ENCODE data around the gene LRP8. TPM values are rescaled to one million over a fixed set of nuclear protein-coding genes. Genes with fewer than 3 reads are reported as not detected.

Gene LRP8
- total RNA-seq, 1 experiment from 2014 or later, result 54.4 TPM

DNA sequence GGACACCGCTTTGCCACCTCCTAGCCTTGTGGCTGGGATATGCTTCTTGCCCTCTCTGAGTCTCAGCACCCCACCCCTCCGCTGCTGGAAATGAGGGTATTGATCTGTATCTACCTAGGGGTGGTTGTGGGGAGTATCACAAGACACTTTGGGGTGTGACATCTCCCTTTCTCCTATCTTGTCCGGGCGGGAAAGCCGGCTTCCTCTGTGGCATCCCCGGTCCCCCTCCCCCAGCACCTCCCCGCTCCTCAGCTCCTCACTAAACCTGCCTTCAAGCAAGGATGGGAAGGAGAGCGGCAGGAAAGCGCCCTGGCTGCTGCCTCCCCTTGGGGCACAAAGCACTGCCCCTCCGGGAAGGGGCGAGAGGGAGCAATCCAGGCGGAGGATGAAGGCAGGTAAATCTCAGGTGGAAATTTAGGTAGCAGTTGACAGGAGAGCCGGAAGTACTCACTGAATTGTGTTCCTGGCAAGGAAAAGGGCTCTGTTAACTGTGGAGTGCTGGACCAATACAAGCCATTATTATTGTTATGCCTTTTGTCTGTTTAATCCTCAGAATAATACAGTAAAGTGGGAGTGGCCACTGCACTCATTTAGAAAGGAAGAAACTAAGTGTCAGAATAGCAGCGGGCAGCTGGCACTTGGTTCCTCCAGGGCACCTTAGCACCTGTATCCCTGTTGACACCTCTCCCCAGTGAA lies 49.0 kb upstream of the LRP8 start:
- TF ChIP-seq EZH2phosphoT487 (IDR thresholded peaks at IDR 0.05; ENCODE audit: borderline replicate concordance, low read length) (no peak), EZH2 (IDR thresholded peaks at IDR 0.05; ENCODE audit: low read length, unreplicated experiment) (no peak)
- DNase-seq, result no peak

DNA sequence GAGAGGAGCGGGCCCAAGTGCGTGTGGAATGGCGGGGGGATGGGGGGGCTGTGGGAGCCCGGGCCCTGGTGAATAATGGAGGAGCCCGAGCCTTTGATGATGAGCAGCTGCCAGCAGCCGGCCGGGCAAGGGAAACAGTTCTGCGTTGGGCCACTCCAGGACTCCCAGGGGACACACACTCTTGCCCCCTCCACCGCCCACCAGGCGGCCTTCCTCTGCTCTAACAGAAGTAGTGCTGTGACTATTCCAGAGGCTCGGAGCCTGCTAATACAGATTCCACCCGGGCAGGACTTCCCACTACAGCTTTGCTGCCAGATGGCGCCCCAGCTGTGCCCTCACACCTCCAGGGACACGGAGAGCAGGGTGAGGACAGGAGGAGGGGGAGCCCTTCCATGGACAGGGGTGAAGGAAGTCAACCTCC lies 48.2 kb upstream of the LRP8 start:
- no peak for TF ChIP-seq EZH2 (IDR thresholded peaks at IDR 0.05; ENCODE audit: low read length, unreplicated experiment)
- TF ChIP-seq EZH2phosphoT487 (IDR thresholded peaks at IDR 0.05; ENCODE audit: borderline replicate concordance, low read length), result no peak
- TF ChIP-seq, protein P1, sequence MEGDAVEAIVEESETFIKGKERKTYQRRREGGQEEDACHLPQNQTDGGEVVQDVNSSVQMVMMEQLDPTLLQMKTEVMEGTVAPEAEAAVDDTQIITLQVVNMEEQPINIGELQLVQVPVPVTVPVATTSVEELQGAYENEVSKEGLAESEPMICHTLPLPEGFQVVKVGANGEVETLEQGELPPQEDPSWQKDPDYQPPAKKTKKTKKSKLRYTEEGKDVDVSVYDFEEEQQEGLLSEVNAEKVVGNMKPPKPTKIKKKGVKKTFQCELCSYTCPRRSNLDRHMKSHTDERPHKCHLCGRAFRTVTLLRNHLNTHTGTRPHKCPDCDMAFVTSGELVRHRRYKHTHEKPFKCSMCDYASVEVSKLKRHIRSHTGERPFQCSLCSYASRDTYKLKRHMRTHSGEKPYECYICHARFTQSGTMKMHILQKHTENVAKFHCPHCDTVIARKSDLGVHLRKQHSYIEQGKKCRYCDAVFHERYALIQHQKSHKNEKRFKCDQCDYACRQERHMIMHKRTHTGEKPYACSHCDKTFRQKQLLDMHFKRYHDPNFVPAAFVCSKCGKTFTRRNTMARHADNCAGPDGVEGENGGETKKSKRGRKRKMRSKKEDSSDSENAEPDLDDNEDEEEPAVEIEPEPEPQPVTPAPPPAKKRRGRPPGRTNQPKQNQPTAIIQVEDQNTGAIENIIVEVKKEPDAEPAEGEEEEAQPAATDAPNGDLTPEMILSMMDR (conservative IDR thresholded peaks at IDR 0.05; ENCODE audit: low read depth, low read length), result no peak
- H3K9me3 ChIP-seq (ENCODE audit: low read length), result no peaks in the 10 kb centered on the region
- no peak overlapping the region for H3K9ac ChIP-seq (ENCODE audit: low read length)
- no peak overlapping the region for H2AFZ ChIP-seq (ENCODE audit: low read length)
- CTCF ChIA-PET, result no interaction called here
- H3K27me3 ChIP-seq (ENCODE audit: low read length), result no peaks in the 10 kb centered on the region
- intact Hi-C loops (cut with micrococcal nuclease), result no loop called here
- H4K20me1 ChIP-seq (ENCODE audit: low read length), result no peaks in the 10 kb centered on the region
- BruUV-seq (replicated peaks), result no TSS peak
- no peaks in the 10 kb centered on the region for H3K9me2 ChIP-seq (replicated peaks; ENCODE audit: low read length)
- H3K4me2 ChIP-seq (ENCODE audit: low read length), result no peak overlapping the region
- ATAC-seq, result no peak
- H3K36me3 ChIP-seq (ENCODE audit: low read depth, low read length), result no peaks in the 10 kb centered on the region
- H3K27ac ChIP-seq (ENCODE audit: low read length), result no peak overlapping the region
- H3K79me2 ChIP-seq (ENCODE audit: low read length), result no peaks in the 10 kb centered on the region
- no peaks in the 10 kb centered on the region for H3F3A ChIP-seq (ENCODE audit: low read length, unreplicated experiment)
- no peak overlapping the region for H3K4me3 ChIP-seq (ENCODE audit: low read length)
- POLR2A ChIA-PET (ENCODE audit: unreplicated experiment), result no interaction called here
- no peak for DNase-seq
- peaks cover 1% of the 10 kb centered on the region; the same call in 1 of the 2 replicates for H3K4me1 ChIP-seq (ENCODE audit: insufficient read depth, low read length)

More for the DNA sequence above, 49.0 kb upstream of the LRP8 start:
- H3F3A ChIP-seq (ENCODE audit: low read length, unreplicated experiment), result no peaks in the 10 kb centered on the region
- no peak overlapping the region for H2AFZ ChIP-seq (ENCODE audit: low read length)
- ChIA-PET POLR2A (ENCODE audit: unreplicated experiment) (no interaction called here), CTCF (no interaction called here)
- intact Hi-C loops (cut with micrococcal nuclease), result no loop called here
- ATAC-seq, result no peak
- H3K9me3 ChIP-seq (ENCODE audit: low read length), result no peaks in the 10 kb centered on the region
- H3K9me2 ChIP-seq (replicated peaks; ENCODE audit: low read length), result no peaks in the 10 kb centered on the region
- H3K4me2 ChIP-seq (ENCODE audit: low read length), result no peak overlapping the region
- no peak overlapping the region for H3K4me3 ChIP-seq (ENCODE audit: low read length)
- H3K36me3 ChIP-seq (ENCODE audit: low read depth, low read length), result no peaks in the 10 kb centered on the region
- H3K79me2 ChIP-seq (ENCODE audit: low read length), result no peaks in the 10 kb centered on the region
- peaks cover 9% of the 10 kb centered on the region for H3K4me1 ChIP-seq (ENCODE audit: insufficient read depth, low read length)
- H3K9ac ChIP-seq (ENCODE audit: low read length), result no peak overlapping the region
- no peaks in the 10 kb centered on the region for H4K20me1 ChIP-seq (ENCODE audit: low read length)
- no TSS peak for BruUV-seq (replicated peaks)
- H3K27ac ChIP-seq (ENCODE audit: low read length), result no peak overlapping the region
- H3K27me3 ChIP-seq (ENCODE audit: low read length), result no peaks in the 10 kb centered on the region

DNA sequence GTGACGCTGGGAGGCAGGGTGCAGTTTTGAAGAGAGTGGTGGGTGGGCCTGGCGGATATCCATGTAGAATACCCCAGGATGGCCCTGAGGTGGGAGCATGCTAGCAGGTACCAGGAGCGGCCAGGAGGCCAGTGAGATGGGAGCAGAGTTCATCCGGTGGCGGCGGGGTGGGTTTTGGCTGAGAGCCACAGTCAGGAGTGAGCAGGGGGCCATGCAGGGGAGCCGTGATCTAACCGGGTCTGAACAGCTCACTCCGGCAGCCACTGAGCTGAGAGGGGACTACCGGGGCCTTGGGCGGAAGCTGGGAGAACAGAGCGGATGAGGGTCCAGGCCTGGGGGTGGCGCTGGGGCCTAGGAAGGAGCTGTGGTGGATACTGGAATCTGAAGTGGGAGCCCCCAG lies 47.6 kb upstream of the LRP8 start:
- H3K36me3 ChIP-seq (ENCODE audit: low read depth, low read length), result no peaks in the 10 kb centered on the region
- H3K4me1 ChIP-seq (ENCODE audit: insufficient read depth, low read length), result no peaks in the 10 kb centered on the region
- H2AFZ ChIP-seq (ENCODE audit: low read length), result no peak overlapping the region
- no peaks in the 10 kb centered on the region for H3F3A ChIP-seq (ENCODE audit: low read length, unreplicated experiment)
- no peak overlapping the region for H3K27ac ChIP-seq (ENCODE audit: low read length)
- no peak for DNase-seq
- TF ChIP-seq EZH2phosphoT487 (IDR thresholded peaks at IDR 0.05; ENCODE audit: borderline replicate concordance, low read length), result no peak
- TF ChIP-seq EZH2 (IDR thresholded peaks at IDR 0.05; ENCODE audit: low read length, unreplicated experiment), result no peak
- TF ChIP-seq, protein P1 (conservative IDR thresholded peaks at IDR 0.05; ENCODE audit: low read depth, low read length), result no peak
- no TSS peak for BruUV-seq (replicated peaks)
- POLR2A ChIA-PET (ENCODE audit: unreplicated experiment), result no interaction called here
- H3K9me2 ChIP-seq (replicated peaks; ENCODE audit: low read length), result no peaks in the 10 kb centered on the region
- no peaks in the 10 kb centered on the region for H3K9me3 ChIP-seq (ENCODE audit: low read length)
- ATAC-seq, result no peak
- H3K4me3 ChIP-seq (ENCODE audit: low read length), result no peak overlapping the region
- CTCF ChIA-PET, result no interaction called here
- H3K27me3 ChIP-seq (ENCODE audit: low read length), result no peaks in the 10 kb centered on the region
- no peaks in the 10 kb centered on the region for H3K79me2 ChIP-seq (ENCODE audit: low read length)
- no peak overlapping the region for H3K4me2 ChIP-seq (ENCODE audit: low read length)
- intact Hi-C loops (cut with micrococcal nuclease), result no loop called here
- no peak overlapping the region for H3K9ac ChIP-seq (ENCODE audit: low read length)
- H4K20me1 ChIP-seq (ENCODE audit: low read length), result no peaks in the 10 kb centered on the region

Measured in PC-3 (cell line).